ENCODE results near the gene TSHZ2. TPM values are rescaled to one million over a fixed set of nuclear protein-coding genes. Genes with fewer than 3 reads are reported as not detected.
"Not testable (repeated sequence)": the region's sequence is repeated elsewhere in the genome, so short reads cannot be mapped to it uniquely, and the experiment has no call there.

TSHZ2 gene
- total and polyA plus RNA-seq, 2 experiments from 2014 or later, result 10.4 to 32.0 TPM

DNA sequence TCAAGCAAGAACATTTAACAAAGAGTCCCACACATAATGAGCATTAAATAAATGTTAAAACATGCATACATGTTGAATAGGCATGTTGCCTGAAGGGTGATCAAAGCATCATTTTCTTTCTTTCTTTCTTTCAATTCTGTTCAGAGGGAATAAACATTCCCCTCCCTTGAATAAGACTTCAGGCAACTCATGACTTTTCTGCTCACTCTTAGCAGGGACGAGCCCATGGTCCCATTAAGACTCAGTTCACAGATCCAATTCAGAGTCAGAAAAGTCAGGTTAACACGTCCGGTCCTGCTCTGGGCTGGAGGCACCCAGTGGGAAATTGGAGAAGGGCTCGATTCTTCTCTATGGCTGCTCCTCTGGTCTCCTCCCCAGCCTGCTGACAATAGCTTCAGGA is 439.7 kb downstream of the TSHZ2 start:
- H3K36me3 ChIP-seq, result no peaks in the 10 kb centered on the region
- no peaks in the 10 kb centered on the region for H3K27me3 ChIP-seq
- no peaks in the 10 kb centered on the region for H3K4me1 ChIP-seq (ENCODE audit: low read depth)
- no peaks in the 10 kb centered on the region for H3K9me3 ChIP-seq (ENCODE audit: low read depth)
- H3K4me3 ChIP-seq, result no peak overlapping the region
- TF ChIP-seq, protein P1, sequence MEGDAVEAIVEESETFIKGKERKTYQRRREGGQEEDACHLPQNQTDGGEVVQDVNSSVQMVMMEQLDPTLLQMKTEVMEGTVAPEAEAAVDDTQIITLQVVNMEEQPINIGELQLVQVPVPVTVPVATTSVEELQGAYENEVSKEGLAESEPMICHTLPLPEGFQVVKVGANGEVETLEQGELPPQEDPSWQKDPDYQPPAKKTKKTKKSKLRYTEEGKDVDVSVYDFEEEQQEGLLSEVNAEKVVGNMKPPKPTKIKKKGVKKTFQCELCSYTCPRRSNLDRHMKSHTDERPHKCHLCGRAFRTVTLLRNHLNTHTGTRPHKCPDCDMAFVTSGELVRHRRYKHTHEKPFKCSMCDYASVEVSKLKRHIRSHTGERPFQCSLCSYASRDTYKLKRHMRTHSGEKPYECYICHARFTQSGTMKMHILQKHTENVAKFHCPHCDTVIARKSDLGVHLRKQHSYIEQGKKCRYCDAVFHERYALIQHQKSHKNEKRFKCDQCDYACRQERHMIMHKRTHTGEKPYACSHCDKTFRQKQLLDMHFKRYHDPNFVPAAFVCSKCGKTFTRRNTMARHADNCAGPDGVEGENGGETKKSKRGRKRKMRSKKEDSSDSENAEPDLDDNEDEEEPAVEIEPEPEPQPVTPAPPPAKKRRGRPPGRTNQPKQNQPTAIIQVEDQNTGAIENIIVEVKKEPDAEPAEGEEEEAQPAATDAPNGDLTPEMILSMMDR (IDR thresholded peaks at IDR 0.05; ENCODE audit: low read depth, low read length), result no peak
- no peak overlapping the region for H3K27ac ChIP-seq
- DNase-seq (ENCODE audit: low read depth in 1 of 2, low spot score in 1 of 2), result no peak

DNA sequence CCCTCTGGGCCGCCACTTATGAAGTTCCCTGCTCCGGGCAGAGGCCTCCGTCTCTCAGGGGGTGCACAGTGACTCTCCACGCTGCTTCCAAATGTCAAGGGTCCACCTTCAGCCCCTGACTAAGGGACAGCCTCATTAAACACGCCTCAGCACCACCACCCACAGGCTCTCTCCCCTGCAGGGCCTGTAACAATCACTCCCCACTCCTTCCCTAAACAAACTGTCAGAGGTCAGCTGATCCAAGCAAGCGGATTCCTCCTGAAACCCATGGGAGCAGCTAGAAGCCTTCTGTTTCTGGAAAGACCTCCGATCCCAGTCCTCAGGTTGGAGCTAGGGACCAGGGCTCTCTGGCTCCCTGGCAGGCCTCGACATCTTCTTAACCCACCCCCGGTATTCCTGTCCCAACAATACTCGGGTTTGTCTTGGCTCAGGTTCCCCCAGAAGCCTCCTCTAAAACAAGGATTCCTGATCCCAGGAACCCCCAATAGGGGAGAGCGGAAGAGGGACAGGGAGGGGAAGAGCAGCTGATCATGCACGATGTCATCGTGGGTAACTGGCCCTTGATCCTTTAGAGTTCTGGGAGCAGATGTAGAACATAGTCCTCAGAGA is 440.5 kb downstream of the TSHZ2 start:
- no peaks in the 10 kb centered on the region for H3K36me3 ChIP-seq
- no peaks in the 10 kb centered on the region for H3K4me1 ChIP-seq (ENCODE audit: low read depth)
- H3K9me3 ChIP-seq (ENCODE audit: low read depth), result no peaks in the 10 kb centered on the region
- no peak for DNase-seq (ENCODE audit: low read depth in 1 of 2, low spot score in 1 of 2)
- no peak overlapping the region for H3K4me3 ChIP-seq
- no peak overlapping the region for H3K27ac ChIP-seq
- H3K27me3 ChIP-seq, result no peaks in the 10 kb centered on the region
- TF ChIP-seq, protein P1 (IDR thresholded peaks at IDR 0.05; ENCODE audit: low read depth, low read length), result no peak

DNA sequence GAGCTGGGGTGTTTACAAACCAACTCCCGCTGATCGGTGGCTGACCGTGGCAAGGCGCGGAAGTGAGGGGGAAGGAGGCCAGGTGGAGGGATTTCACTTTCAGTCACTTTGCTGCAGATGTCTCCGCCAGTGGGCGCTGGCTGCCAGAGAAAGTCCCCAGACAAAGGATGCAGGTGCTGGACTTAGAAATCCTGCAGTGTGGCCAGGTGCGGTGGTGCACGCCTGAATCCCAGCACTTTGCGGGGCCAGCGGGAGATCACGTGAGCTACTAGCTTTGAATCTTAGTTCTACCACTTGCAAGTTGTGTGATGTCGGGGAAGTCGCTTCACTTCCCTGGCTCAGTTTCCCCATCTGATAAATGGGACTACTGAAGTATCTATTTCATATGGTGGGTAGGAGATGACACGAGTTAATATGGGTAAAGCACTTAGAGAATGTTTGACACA is 441.1 kb downstream of the TSHZ2 start:
- Histone ChIP-seq H3K9me3 (ENCODE audit: low read depth) (no peaks in the 10 kb centered on the region), H3K4me3 (no peak overlapping the region), H3K36me3 (no peaks in the 10 kb centered on the region), H3K27ac (no peak overlapping the region), H3K4me1 (ENCODE audit: low read depth) (no peaks in the 10 kb centered on the region), H3K27me3 (no peaks in the 10 kb centered on the region)
- DNase-seq (ENCODE audit: low read depth in 1 of 2, low spot score in 1 of 2), result peak in 1 of 2 donors; percentile 31
- TF ChIP-seq, protein P1 (IDR thresholded peaks at IDR 0.05; ENCODE audit: low read depth, low read length), result peak; percentile 15

DNA sequence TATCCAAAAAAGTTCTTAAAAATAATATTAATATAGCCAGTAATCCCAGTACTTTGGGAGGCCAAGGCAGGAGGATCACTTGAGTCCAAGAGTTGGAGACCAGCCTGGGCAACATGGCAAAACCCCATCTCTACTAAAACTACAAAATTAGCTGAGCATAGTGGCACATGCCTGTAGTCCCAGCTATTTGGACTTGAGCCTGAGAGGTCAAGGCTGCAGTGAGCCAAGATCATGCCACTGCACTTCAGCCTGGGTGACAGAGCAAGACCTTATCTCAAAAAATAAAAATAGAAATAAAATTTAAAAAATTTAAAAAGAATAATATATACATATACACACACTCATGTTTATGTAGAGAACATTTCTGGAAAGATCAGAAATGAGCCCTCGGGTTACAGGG is 441.7 kb downstream of the TSHZ2 start:
- H3K27ac ChIP-seq; H3K9me3 ChIP-seq (ENCODE audit: low read depth); H3K4me1 ChIP-seq (ENCODE audit: low read depth); H3K27me3 ChIP-seq; H3K36me3 ChIP-seq; DNase-seq (ENCODE audit: low read depth in 1 of 2, low spot score in 1 of 2); H3K4me3 ChIP-seq: not testable (repeated sequence)

DNA sequence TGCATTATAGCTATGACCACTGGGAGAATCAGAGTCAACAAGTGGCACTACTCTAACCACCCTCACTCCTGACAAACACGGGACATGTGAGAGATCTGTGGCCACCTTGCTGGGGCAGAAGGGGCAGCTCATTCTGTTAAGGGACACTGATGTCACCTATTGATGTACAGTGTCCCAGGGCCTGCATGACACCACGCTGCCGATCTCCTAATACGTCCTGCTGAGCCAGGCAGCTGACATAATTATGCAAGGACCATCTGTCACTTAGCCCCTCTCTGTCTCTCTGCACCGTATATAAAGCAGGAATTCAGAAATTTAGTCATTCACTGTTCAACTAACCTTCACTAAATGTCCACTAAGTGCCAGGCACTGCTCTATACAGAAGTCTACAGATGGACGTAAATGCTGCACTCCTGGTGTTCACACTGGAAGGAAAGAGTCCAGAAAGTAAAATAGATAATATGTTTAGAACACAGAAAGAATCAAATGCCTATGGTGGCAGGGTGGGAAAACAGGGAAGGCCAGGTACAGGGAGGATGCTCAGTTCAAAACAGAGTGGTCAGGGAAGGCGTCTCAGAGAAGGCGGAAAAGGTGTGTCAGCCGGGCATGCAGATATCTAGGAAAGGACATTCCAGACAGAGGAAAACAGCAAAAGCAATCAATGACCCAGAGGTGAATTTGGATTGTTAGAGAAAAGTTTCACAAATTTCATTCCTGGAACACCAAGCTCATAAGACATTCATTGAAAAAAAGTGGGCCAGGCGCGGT is 447.7 kb downstream of the TSHZ2 start:
- Histone ChIP-seq H3K27me3 (no peaks in the 10 kb centered on the region), H3K4me1 (ENCODE audit: low read depth) (no peaks in the 10 kb centered on the region), H3K9me3 (ENCODE audit: low read depth) (no peaks in the 10 kb centered on the region), H3K4me3 (no peak overlapping the region), H3K36me3 (no peaks in the 10 kb centered on the region), H3K27ac (no peak overlapping the region)
- no peak for DNase-seq (ENCODE audit: low read depth in 1 of 2, low spot score in 1 of 2)
- TF ChIP-seq, protein P1 (IDR thresholded peaks at IDR 0.05; ENCODE audit: low read depth, low read length), result no peak

DNA sequence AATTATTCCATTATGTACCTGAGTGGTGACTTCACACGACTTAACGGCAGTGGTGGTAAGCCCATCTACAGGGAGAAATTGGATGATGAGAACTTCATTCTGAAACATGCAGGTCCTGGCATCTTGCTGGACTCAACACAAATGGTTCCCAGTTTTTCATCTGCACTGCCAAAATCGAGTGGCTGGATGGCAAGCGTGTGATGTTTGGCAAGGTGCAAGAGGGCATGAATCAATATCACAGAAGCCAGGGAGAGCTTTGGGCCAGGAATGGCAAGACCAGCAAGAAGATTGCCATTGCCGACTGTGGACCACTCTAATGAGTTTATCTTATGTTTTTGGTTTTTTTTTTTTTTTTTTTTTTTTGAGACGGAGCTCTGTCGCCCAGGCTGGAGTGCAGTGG is 449.2 kb downstream of the TSHZ2 start:
- Histone ChIP-seq H3K27ac (no peak overlapping the region), H3K27me3 (no peaks in the 10 kb centered on the region), H3K4me3 (no peak overlapping the region), H3K9me3 (ENCODE audit: low read depth) (no peaks in the 10 kb centered on the region), H3K36me3 (no peaks in the 10 kb centered on the region), H3K4me1 (ENCODE audit: low read depth) (no peaks in the 10 kb centered on the region)
- no peak for DNase-seq (ENCODE audit: low read depth in 1 of 2, low spot score in 1 of 2)
- TF ChIP-seq, protein P1 (IDR thresholded peaks at IDR 0.05; ENCODE audit: low read depth, low read length), result no peak

All from cardiac muscle cell (in vitro differentiated cells and primary cell).